Nephron progenitor cell (in vitro differentiated cells): Measurements from ENCODE around the gene MLX.
"Not testable (repeated sequence)": the region's sequence is repeated elsewhere in the genome, so short reads cannot be mapped to it uniquely, and the experiment has no call there.

ENCODE experiments used
- DNase-seq: peaks from one replicate; pipeline ENCODE4 v3.0.0; 2021
- H3K27ac Mint-ChIP-seq: 2 replicates; pipeline ENCODE4 v1.8.0; 2021; ENCODE audit warnings: mild to moderate bottlenecking, moderate library complexity, mixed read lengths
- H3K27me3 Mint-ChIP-seq: 2 replicates; pipeline ENCODE4 v1.8.0; 2021; ENCODE audit warnings: mild to moderate bottlenecking, low read depth, mixed read lengths; ENCODE audit not compliant: poor library complexity
- H3K36me3 Mint-ChIP-seq: 2 replicates; pipeline ENCODE4 v1.8.0; 2021; ENCODE audit warnings: low read depth, mixed read lengths
- H3K4me1 Mint-ChIP-seq: 2 replicates; pipeline ENCODE4 v1.8.0; 2021; ENCODE audit warnings: mixed read lengths
- H3K4me3 Mint-ChIP-seq: 2 replicates; pipeline ENCODE4 v1.8.0; 2021; ENCODE audit warnings: mild to moderate bottlenecking, moderate library complexity, mixed read lengths
- H3K9me3 Mint-ChIP-seq: 2 replicates; pipeline ENCODE4 v1.8.0; 2021; ENCODE audit warnings: mild to moderate bottlenecking, moderate library complexity, mixed read lengths
- TF ChIP-seq, protein P1 (sequence below): fragments of 200-600 bp; sonication (generic); IDR thresholded peaks from 2 replicates; pipeline ENCODE4 v1.5.0; 2021; ENCODE audit warnings: antibody characterized with exemption

Gene MLX

DNA sequence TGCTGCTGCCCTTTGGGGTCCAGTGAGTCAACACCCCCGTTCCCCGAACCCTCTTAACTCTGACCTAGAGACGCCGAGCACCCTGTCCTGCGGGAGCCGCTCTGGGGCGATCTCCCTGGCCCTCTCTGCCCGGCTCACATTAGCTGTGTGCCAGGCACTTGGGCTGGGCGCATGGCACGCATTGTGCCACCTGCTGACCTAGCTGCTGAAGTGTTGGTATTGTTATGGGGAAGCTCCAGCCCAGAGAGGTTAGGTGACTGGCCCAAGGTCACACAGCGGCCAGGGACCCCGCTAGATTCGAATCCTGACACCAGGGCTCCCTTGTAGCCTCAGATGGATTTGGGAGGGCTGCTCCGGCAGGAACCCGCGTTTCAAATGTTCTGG is 13.0 kb upstream of the MLX start:
- Mint-ChIP-seq H3K36me3 (no peaks in the 10 kb centered on the region), H3K4me1 (peaks cover 59% of the 10 kb centered on the region), H3K27ac (no peak overlapping the region), H3K4me3 (peak overlapping the region; percentile 88), H3K27me3 (no peaks in the 10 kb centered on the region), H3K9me3 (no peaks in the 10 kb centered on the region)
- no peak for DNase-seq
- TF ChIP-seq, protein P1, sequence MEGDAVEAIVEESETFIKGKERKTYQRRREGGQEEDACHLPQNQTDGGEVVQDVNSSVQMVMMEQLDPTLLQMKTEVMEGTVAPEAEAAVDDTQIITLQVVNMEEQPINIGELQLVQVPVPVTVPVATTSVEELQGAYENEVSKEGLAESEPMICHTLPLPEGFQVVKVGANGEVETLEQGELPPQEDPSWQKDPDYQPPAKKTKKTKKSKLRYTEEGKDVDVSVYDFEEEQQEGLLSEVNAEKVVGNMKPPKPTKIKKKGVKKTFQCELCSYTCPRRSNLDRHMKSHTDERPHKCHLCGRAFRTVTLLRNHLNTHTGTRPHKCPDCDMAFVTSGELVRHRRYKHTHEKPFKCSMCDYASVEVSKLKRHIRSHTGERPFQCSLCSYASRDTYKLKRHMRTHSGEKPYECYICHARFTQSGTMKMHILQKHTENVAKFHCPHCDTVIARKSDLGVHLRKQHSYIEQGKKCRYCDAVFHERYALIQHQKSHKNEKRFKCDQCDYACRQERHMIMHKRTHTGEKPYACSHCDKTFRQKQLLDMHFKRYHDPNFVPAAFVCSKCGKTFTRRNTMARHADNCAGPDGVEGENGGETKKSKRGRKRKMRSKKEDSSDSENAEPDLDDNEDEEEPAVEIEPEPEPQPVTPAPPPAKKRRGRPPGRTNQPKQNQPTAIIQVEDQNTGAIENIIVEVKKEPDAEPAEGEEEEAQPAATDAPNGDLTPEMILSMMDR, result no peak

DNA sequence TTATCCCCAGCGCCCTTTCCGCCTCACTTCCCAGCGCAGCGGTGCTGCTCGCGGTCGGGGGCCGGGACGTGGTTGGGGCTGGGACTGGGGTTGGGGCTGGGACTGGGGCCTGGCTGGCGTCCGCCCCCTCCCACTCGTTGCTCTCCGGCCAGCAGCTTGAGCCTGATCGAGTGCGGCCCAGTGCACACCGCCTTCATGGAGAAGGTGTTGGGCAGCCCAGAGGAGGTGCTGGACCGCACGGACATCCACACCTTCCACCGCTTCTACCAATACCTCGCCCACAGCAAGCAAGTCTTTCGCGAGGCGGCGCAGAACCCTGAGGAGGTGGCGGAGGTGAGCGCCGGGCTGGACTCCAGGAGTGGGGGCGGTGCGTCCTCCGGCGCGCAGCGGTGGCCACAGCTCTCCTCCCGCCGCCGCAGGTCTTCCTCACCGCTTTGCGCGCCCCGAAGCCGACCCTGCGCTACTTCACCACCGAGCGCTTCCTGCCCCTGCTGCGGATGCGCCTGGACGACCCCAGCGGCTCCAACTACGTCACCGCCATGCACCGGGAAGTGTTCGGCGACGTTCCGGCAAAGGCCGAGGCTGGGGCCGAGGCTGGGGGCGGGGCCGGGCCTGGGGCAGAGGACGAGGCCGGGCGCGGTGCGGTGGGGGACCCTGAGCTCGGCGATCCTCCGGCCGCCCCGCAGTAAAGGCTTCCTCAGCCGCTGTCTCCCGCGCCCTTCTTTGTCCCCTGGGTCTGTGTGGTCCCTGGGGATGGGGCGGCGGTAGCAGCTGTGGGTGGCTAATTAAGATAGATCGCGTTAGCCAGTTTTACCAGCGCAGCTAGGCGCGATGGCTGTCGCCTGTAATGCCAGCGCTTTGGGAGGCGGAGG is 12.4 kb upstream of the MLX start:
- H3K9me3 Mint-ChIP-seq, result no peaks in the 10 kb centered on the region

DNA sequence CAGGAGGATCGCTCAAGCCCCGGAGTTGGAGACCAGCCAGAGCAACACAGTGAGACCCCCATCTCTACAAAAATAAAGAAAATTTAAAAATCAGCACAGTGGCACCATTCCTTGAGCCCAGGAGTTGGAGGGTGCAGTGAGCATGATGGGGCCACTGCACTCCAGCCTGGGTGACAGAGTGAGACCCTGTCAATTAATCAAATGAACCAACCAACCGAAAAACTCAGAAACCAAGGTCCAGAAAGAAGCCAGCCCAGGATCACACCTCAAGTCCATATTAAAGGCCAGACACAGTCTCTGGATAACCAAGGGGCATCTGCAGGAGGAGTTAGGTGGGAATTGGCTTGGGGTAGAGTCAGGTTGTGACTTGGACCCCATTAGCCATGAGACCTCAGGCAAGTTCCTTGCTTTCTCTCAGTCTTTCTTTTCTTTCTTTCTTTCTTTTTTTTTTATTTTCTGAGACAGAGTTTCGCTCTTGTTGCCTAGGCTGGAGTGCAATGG is 11.7 kb upstream of the MLX start:
- peaks cover 54% of the 10 kb centered on the region for H3K4me1 Mint-ChIP-seq
- H3K27ac Mint-ChIP-seq, result peak overlapping the region; percentile 80
- H3K27me3 Mint-ChIP-seq, result no peaks in the 10 kb centered on the region
- H3K9me3 Mint-ChIP-seq, result no peaks in the 10 kb centered on the region
- TF ChIP-seq, protein P1, result no peak
- H3K36me3 Mint-ChIP-seq, result no peaks in the 10 kb centered on the region
- H3K4me3 Mint-ChIP-seq, result peak overlapping the region; percentile 88
- no peak for DNase-seq

More for the DNA sequence above, 12.4 kb upstream of the MLX start:
- H3K4me3 Mint-ChIP-seq, result peak overlapping the region; percentile 88
- no peaks in the 10 kb centered on the region for H3K27me3 Mint-ChIP-seq
- H3K27ac Mint-ChIP-seq, result peak overlapping the region; percentile 89
- DNase-seq, result peak; percentile 95
- peaks cover 54% of the 10 kb centered on the region for H3K4me1 Mint-ChIP-seq
- H3K36me3 Mint-ChIP-seq, result no peaks in the 10 kb centered on the region
- TF ChIP-seq, protein P1, result no peak

DNA sequence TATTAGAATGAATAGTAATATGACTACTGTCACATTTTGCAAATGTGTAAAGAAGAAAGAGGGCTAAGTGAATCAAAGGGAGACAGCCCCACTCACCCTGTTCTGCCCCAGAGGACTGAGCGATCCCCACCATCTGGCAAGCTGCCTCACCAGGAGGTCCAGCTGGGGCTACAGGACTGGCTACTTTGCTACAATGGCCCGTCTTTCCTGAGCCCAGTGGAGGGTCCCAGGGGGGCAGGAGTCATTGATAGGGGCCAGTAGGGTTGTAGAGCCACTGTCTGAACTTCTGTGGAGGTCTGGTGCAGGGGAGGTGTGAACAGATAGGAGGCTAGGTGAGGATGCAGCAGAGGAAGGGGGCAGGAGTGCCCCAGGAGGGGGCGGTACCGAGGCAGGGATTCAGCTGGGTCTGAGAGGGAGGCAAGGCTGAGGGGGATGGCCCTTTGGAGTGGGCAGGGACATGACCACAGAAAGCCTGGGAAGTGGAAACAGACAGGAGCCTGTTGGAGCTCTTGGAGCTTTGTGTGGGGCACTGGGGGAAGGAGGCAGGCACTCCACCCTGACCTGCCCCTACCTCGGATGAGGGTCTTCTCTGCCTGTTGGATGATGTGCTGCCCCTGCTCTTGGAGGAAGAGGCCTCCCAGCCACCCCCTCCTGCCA is 10.8 kb upstream of the MLX start:
- H3K4me1 Mint-ChIP-seq, result peaks cover 55% of the 10 kb centered on the region

DNA sequence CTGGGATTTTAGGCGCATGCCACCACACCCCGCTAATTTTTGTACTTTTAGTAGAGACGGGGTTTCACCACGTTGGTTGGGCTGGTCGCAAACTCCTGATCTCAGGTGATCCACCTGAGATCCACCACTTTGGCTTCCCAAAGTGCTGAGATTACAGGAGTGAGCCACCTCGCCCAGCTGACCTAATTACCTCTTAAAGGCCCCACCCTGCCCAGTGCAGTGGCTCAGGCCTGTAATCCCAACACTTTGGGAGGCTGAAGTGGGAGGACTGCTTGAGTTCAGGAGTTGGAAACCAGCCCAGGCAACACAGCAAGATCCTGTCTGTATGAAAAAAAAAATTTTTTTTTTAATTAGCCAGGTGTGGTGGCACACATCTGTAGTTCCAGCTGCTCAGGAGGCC is 7.8 kb upstream of the MLX start:
- peaks cover 55% of the 10 kb centered on the region for H3K4me1 Mint-ChIP-seq
- H3K9me3 Mint-ChIP-seq, result no peaks in the 10 kb centered on the region
- no peaks in the 10 kb centered on the region for H3K36me3 Mint-ChIP-seq
- no peak overlapping the region for H3K27ac Mint-ChIP-seq
- H3K27me3 Mint-ChIP-seq, result no peaks in the 10 kb centered on the region
- H3K4me3 Mint-ChIP-seq, result no peak overlapping the region
- DNase-seq, result no peak
- TF ChIP-seq, protein P1, result no peak

More for the DNA sequence above, 10.8 kb upstream of the MLX start:
- not testable (repeated sequence) for H3K27me3 Mint-ChIP-seq, DNase-seq, H3K36me3 Mint-ChIP-seq, H3K9me3 Mint-ChIP-seq, H3K27ac Mint-ChIP-seq
- TF ChIP-seq, protein P1, result peak; percentile 19
- H3K4me3 Mint-ChIP-seq, result peak overlapping the region; percentile 88
